Thoracic aorta (tissue), 2 donors: Measurements from ENCODE around the gene FHDC1. TPM values are rescaled to one million over a fixed set of nuclear protein-coding genes. Genes with fewer than 3 reads are reported as not detected.

ENCODE experiments used
- ATAC-seq: fragments of 150-250 bp; one replicate; pipeline ENCODE4 v1.8.0; 2017; ENCODE audit warnings: low read depth; ENCODE audit not compliant: insufficient number of reproducible peaks, low FRiP score
- DNase-seq: peaks from one replicate; pipeline ENCODE4 v3.0.0-alpha.2; 2020; ENCODE audit warnings: low spot score
- H3K27ac ChIP-seq, 2 donors: fragments of 200-600 bp; sonication (generic); 1 replicate in 1 of 2; 2 replicates in 1 of 2; pipeline ENCODE4 v1.5.1; 2016; ENCODE audit warnings: mild to moderate bottlenecking in 2 of 2, moderate library complexity in 2 of 2
- H3K27me3 ChIP-seq: fragments of 200-600 bp; sonication (generic); replicated peaks from 2 replicates; pipeline ENCODE4 v1.6.0; 2016; ENCODE audit warnings: mild to moderate bottlenecking; ENCODE audit not compliant: insufficient read depth
- H3K36me3 ChIP-seq: fragments of 200-600 bp; sonication (generic); one replicate; pipeline ENCODE4 v1.5.1; 2016
- H3K4me1 ChIP-seq, 2 donors: fragments of 200-600 bp; sonication (generic); 1 replicate in 1 of 2; 2 replicates in 1 of 2; pipeline versions ENCODE4 v1.5.1 to v1.6.0; 2016; ENCODE audit warnings: low read depth in 2 of 2, mild to moderate bottlenecking in 1 of 2; ENCODE audit not compliant: control insufficient read depth in 1 of 2
- H3K4me3 ChIP-seq: fragments of 200-600 bp; sonication (generic); 2 replicates; pipeline ENCODE4 v1.5.1; 2016; ENCODE audit warnings: mild to moderate bottlenecking
- H3K9me3 ChIP-seq: fragments of 200-600 bp; sonication (generic); 2 replicates; pipeline ENCODE4 v1.5.1; 2016
- total RNA-seq, 2 donors: library from RNA; depleted of rRNA; stranded (reverse); fragments of >200 nt; gene quantifications; one replicate each; pipeline versions ENCODE4 v1.1.0 to v1.2.3, GENCODE V29; 2016
- TF ChIP-seq, protein P1 (sequence below): fragments of 200-600 bp; sonication (generic); IDR thresholded peaks from one replicate; pipeline ENCODE4 v1.5.1; 2019; ENCODE audit warnings: antibody characterized with exemption

The FHDC1 gene
- total RNA-seq, 2 donors from 2014 or later: 0.27 to 0.35 TPM

DNA sequence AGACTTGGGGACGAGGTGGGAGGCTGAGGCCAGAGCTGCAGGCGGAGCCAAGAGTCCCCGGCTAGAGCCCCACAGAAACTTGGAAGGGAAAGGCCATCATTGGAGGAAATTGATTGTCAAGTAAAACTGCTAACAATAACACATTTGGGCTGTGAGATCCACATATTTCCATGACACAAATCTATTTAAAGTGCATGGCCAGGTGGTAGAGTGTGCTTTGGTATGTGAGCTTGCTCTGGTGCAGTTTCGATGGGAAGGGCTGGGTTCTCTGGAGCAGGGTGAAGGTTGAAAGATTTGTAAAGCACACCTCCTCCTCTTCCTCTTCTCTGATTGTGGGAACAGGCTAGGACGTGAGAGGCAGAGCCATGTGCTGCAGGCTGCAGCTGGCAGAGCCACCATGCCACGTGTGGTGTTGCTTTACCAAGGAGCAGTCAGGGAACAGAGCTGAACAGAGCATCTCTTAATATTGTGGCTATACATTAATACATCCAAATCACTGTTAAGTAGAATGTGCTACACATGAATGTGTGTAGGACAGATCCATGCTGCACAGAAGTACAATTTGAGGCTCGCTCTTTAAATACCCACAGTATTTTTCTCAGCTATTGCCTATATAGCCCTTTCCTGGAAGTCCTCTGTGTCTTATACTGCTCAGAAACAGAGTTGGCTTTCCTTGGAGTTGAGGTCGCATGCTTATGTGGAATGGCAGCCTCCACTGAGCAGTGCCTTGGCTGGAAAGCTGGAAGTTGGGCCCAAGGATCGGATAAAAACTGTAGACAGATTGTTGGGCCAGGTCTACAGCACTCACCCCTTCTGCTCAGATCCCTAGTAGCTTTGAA lies 37.7 kb downstream of the FHDC1 start:
- no peak for ATAC-seq
- no peak overlapping the region for H3K27ac ChIP-seq
- TF ChIP-seq, protein P1, sequence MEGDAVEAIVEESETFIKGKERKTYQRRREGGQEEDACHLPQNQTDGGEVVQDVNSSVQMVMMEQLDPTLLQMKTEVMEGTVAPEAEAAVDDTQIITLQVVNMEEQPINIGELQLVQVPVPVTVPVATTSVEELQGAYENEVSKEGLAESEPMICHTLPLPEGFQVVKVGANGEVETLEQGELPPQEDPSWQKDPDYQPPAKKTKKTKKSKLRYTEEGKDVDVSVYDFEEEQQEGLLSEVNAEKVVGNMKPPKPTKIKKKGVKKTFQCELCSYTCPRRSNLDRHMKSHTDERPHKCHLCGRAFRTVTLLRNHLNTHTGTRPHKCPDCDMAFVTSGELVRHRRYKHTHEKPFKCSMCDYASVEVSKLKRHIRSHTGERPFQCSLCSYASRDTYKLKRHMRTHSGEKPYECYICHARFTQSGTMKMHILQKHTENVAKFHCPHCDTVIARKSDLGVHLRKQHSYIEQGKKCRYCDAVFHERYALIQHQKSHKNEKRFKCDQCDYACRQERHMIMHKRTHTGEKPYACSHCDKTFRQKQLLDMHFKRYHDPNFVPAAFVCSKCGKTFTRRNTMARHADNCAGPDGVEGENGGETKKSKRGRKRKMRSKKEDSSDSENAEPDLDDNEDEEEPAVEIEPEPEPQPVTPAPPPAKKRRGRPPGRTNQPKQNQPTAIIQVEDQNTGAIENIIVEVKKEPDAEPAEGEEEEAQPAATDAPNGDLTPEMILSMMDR: no peak

GRCh38 chr4:152974468-152975379 lies 38.6 kb downstream of the FHDC1 start:
- Histone ChIP-seq H3K36me3 (no peaks in the 10 kb centered on the region), H3K27ac (no peak overlapping the region), H3K4me3 (no peak overlapping the region), H3K27me3 (no peaks in the 10 kb centered on the region), H3K4me1 (no peaks in the 10 kb centered on the region), H3K9me3 (no peaks in the 10 kb centered on the region)
- TF ChIP-seq, protein P1: no peak
- no peak for ATAC-seq
- no peak for DNase-seq

More for the DNA sequence above, 37.7 kb downstream of the FHDC1 start:
- H3K4me1 ChIP-seq: no peaks in the 10 kb centered on the region
- H3K9me3 ChIP-seq: no peaks in the 10 kb centered on the region
- H3K36me3 ChIP-seq: no peaks in the 10 kb centered on the region
- no peaks in the 10 kb centered on the region for H3K27me3 ChIP-seq
- H3K4me3 ChIP-seq: no peak overlapping the region
- no peak for DNase-seq

GRCh38 chr4:152975380-152976211 lies 39.5 kb downstream of the FHDC1 start:
- H3K4me3 ChIP-seq: no peak overlapping the region
- H3K27me3 ChIP-seq: no peaks in the 10 kb centered on the region
- H3K9me3 ChIP-seq: no peaks in the 10 kb centered on the region
- TF ChIP-seq, protein P1: no peak
- DNase-seq: no peak
- no peak for ATAC-seq
- no peaks in the 10 kb centered on the region for H3K4me1 ChIP-seq
- no peaks in the 10 kb centered on the region for H3K36me3 ChIP-seq
- no peak overlapping the region for H3K27ac ChIP-seq

- Histone ChIP-seq H3K27ac (no peak overlapping the region), H3K27me3 (no peaks in the 10 kb centered on the region), H3K4me3 (no peak overlapping the region), H3K9me3 (no peaks in the 10 kb centered on the region), H3K4me1 (no peaks in the 10 kb centered on the region), H3K36me3 (no peaks in the 10 kb centered on the region)
- no peak for ATAC-seq
- no peak for DNase-seq
- TF ChIP-seq, protein P1: no peak
Observed at GRCh38 chr4:152976212-152976761, 40.2 kb downstream of the FHDC1 start.
